Activated CD8-positive, alpha-beta memory T cell treated with anti-CD3 and anti-CD28 coated beads, Interleukin-2, amount 10 ng/mL, durations not matched to agents 7 days and 5 days (primary cell): ENCODE data around the gene MAD2L2. TPM values are rescaled to one million over a fixed set of nuclear protein-coding genes. Genes with fewer than 3 reads are reported as not detected.

Source experiments
- ATAC-seq: fragments of 150-1000 bp; cut with Tn5 transposase; one replicate; pipeline ENCODE4 v1.10.0; 2021; ENCODE audit warnings: moderate library complexity
- CTCF ChIA-PET: fragments of 350-600 bp; sonication (Branson Sonifier 250); formaldehyde crosslinking; loops from one replicate; lab custom pipeline; 2021; ENCODE audit warnings: antibody characterized with exemption; lab: Charles Lee
- DNase-seq: peaks from one replicate; pipeline ENCODE4 v3.0.0-alpha.2; 2020
- H3K27ac Mint-ChIP-seq: one replicate; pipeline ENCODE4 v1.8.0; 2021; ENCODE audit warnings: mild to moderate bottlenecking, mixed read lengths
- H3K27me3 Mint-ChIP-seq: one replicate; pipeline ENCODE4 v1.8.0; 2021; ENCODE audit warnings: mixed read lengths
- H3K36me3 Mint-ChIP-seq: one replicate; pipeline ENCODE4 v1.8.0; 2021; ENCODE audit warnings: mild to moderate bottlenecking, mixed read lengths
- H3K4me1 Mint-ChIP-seq: one replicate; pipeline ENCODE4 v1.8.0; 2021; ENCODE audit warnings: mixed read lengths
- H3K4me3 Mint-ChIP-seq: one replicate; pipeline ENCODE4 v1.8.0; 2021; ENCODE audit warnings: mild to moderate bottlenecking, moderate library complexity, mixed read lengths
- H3K9me3 Mint-ChIP-seq: one replicate; pipeline ENCODE4 v1.8.0; 2022; ENCODE audit warnings: low read depth, mixed read lengths
- total RNA-seq, 2 experiments: library from RNA; stranded (reverse); gene quantifications; one replicate each; pipeline ENCODE4 v1.2.3, GENCODE V29; 2021

The MAD2L2 gene
- total RNA-seq, 2 experiments from 2014 or later = 85.4 to 94.8 TPM

DNA sequence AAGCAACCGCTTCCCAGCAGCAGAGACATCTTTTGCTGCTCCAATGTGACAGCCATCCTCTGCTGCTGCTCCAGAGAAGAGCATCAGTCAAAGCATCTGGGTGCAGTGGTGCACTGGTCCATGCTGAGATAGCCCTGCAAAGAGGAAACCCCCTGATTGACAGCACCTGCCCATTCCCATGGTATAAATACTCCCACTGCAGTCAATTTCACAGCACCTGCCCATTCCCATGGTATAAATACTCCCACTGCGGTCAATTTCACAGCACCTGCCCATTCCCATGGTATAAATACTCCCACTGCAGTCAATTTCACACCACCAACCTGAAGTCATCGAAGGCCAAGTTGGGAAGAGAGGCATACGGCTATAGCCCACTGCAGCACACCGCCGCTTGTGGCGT, 52.2 kb downstream of the MAD2L2 start:
- H3K4me3 Mint-ChIP-seq = no peak overlapping the region
- H3K4me1 Mint-ChIP-seq = no peaks in the 10 kb centered on the region
- H3K9me3 Mint-ChIP-seq = no peaks in the 10 kb centered on the region
- CTCF ChIA-PET = no interaction called here
- no peak for DNase-seq
- H3K27me3 Mint-ChIP-seq = peaks cover 12% of the 10 kb centered on the region
- no peaks in the 10 kb centered on the region for H3K36me3 Mint-ChIP-seq
- no peak for ATAC-seq
- no peak overlapping the region for H3K27ac Mint-ChIP-seq

DNA sequence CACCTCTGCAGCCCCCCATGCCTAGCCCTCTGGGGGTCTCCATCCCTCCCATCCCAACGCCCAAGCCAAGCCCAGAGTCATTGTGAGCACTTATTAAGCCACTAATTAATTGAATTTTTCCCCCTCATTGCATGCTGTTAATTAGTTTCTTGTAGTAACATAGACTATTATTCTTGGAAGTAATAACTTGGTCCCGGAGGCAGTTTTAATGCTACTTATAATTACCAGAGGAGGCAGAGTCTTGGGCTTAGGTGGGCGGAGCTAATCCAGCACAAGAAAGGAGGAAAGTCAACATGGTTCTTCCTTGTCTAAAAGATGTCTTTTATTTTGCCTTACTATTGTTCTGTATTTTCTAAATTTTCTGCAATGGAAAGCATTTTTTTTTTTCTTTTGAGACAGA, 54.4 kb downstream of the MAD2L2 start:
- CTCF ChIA-PET = no interaction called here
- no peak overlapping the region for H3K27ac Mint-ChIP-seq
- no peak for DNase-seq

More for the DNA sequence above, 54.4 kb downstream of the MAD2L2 start:
- Mint-ChIP-seq H3K4me3 (no peak overlapping the region), H3K4me1 (no peaks in the 10 kb centered on the region), H3K9me3 (no peaks in the 10 kb centered on the region), H3K36me3 (no peaks in the 10 kb centered on the region), H3K27me3 (peaks cover 18% of the 10 kb centered on the region)
- no peak for ATAC-seq

Other genes with a start within 250 kb of the MAD2L2 start
- gene DISP3, start 202.0 kb downstream of the MAD2L2 start, total RNA-seq = under 1 TPM; 0.35 to 0.54 TPM
- gene FBXO2, start 26.7 kb downstream of the MAD2L2 start, total RNA-seq = 1 to 10 TPM; 1.8 to 4.6 TPM
- gene FBXO44, start 26.3 kb downstream of the MAD2L2 start, total RNA-seq = 10 to 100 TPM; 28.6 to 39.9 TPM
- gene FBXO6, start 16.9 kb downstream of the MAD2L2 start, total RNA-seq = 10 to 100 TPM; 36.2 to 40.3 TPM
- 1 to 10 TPM; 1.0 to 2.1 TPM for gene DRAXIN, start 10.6 kb upstream of the MAD2L2 start, total RNA-seq
- gene AGTRAP, start 55.0 kb upstream of the MAD2L2 start, total RNA-seq = 10 to 100 TPM; 45.5 to 59.9 TPM
- not detected for gene C1orf167, start 81.0 kb upstream of the MAD2L2 start, total RNA-seq
- 10 to 100 TPM; 24.1 to 30.0 TPM for gene MTHFR, start 124.8 kb upstream of the MAD2L2 start, total RNA-seq
- gene CLCN6, start 125.0 kb upstream of the MAD2L2 start, total RNA-seq = 10 to 100 TPM; 20.0 to 21.1 TPM
- gene NPPA, start 166.6 kb upstream of the MAD2L2 start, total RNA-seq = not detected
- not detected for gene NPPB, start 177.8 kb upstream of the MAD2L2 start, total RNA-seq
- 10 to 100 TPM; 44.2 to 44.6 TPM for gene KIAA2013, start 245.3 kb upstream of the MAD2L2 start, total RNA-seq